Activated T-helper 17 cell treated with anti-CD3 and anti-CD28 coated beads, Interleukin-2, amount 50 U/mL, for 72 hours (primary cell): ENCODE results near the gene LILRB5. TPM values are rescaled to one million over a fixed set of nuclear protein-coding genes. Genes with fewer than 3 reads are reported as not detected.
A peak's percentile ranks its signal among the peaks of the same experiment; 100 is the strongest.
"Not testable (repeated sequence)": the region's sequence is repeated elsewhere in the genome, so short reads cannot be mapped to it uniquely, and the experiment has no call there.

Source experiments
- ATAC-seq: fragments of 150-1000 bp; cut with Tn5 transposase; replicated peaks from 2 replicates; pipeline ENCODE4 v1.10.0; 2021; ENCODE audit warnings: mild to moderate bottlenecking, moderate library complexity
- H3K27ac Mint-ChIP-seq: one replicate; pipeline ENCODE4 v1.8.0; 2022; ENCODE audit warnings: mixed read lengths
- H3K27me3 Mint-ChIP-seq: one replicate; pipeline ENCODE4 v1.8.0; 2022; ENCODE audit warnings: mixed read lengths
- H3K36me3 Mint-ChIP-seq: one replicate; pipeline ENCODE4 v1.8.0; 2022; ENCODE audit warnings: low read depth, mild to moderate bottlenecking, mixed read lengths
- H3K4me1 Mint-ChIP-seq: one replicate; pipeline ENCODE4 v1.8.0; 2022; ENCODE audit warnings: mixed read lengths
- H3K4me3 Mint-ChIP-seq: one replicate; pipeline ENCODE4 v1.8.0; 2022; ENCODE audit warnings: mild to moderate bottlenecking, mixed read lengths
- H3K9me3 Mint-ChIP-seq: one replicate; pipeline ENCODE4 v1.8.0; 2022; ENCODE audit warnings: mixed read lengths
- total RNA-seq, 2 donors: library from RNA; stranded (reverse); gene quantifications; one replicate each; pipeline ENCODE4 v1.2.3, GENCODE V29; 2022

The LILRB5 gene
- not detected for total RNA-seq

DNA sequence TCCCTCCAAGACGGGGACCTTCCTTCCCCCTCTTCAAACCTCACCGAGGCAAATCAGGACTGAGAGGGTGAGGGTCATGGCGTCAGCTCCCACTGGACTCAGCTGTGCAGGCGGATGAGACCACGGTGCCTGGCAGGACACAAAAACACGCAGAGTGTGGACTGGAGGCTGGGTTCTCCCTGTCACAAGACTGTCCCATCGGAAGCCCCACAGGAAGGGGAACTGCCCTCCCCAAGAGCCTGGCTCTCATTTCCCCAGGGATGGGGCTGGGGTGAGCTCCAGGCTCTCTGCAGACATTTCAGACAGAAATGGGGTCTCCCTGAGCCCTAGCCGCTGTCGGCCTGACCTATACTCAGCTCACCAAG is at the start of gene LILRB5:
Gene LILRB5, minus strand, starts transcription at position 158 of the 365 bp plus-strand sequence. Its CDS starts 80 bp downstream, at position 78.
- H3K27me3 Mint-ChIP-seq, result peaks cover 6% of the 10 kb centered on the region
- H3K27ac Mint-ChIP-seq, result no peak within 1 kb of the TSS
- H3K4me3 Mint-ChIP-seq, result no peak within 1 kb of the TSS
- no peak for ATAC-seq
- no peaks in the 10 kb centered on the region for H3K9me3 Mint-ChIP-seq
- no peaks in the 10 kb centered on the region for H3K4me1 Mint-ChIP-seq
- no peaks in the 10 kb centered on the region for H3K36me3 Mint-ChIP-seq

DNA sequence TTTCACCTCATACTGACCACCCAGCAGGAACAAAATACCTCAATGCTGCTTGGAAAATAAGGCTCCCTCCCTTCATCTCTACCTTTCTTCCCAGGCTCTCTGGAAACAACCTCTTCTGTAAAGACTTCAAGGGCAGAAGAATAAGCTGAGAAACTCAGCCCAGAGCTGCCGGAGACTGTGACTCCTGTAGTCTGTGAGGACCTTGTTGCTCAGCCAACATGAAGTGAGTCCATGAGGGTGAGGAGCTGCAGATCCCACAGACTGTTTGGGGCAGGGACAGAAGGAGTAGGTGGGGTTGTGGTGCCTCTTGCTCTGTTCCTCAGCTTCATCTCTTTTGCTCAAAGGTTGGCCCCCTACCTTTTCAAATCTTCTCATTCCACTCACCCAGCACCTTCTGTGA is 48.1 kb upstream of the LILRB5 start:
- Mint-ChIP-seq H3K27ac (peak overlapping the region; percentile 29), H3K36me3 (no peaks in the 10 kb centered on the region), H3K4me3 (no peak overlapping the region), H3K4me1 (peaks cover 7% of the 10 kb centered on the region), H3K27me3 (peaks cover 2% of the 10 kb centered on the region), H3K9me3 (peaks cover 4% of the 10 kb centered on the region)
- no peak for ATAC-seq

DNA sequence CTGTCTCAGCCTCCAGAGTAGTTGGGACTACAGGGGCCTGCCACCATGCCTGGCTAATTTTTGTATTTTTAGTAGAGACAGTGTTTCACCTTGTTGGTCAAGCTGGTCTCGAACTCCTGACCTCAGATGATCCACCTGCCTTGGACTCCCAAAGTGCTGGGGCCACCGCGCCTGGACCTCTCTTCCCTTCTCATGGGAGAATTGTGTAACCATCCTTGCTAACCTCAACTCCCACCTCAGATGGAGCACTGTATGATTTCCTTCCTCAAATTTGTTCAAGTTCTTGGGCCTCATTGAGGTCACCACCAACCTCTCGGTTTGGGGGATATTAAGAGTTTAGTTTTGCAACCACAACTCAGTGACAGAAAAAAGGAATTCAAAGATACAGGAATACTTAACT is 45.2 kb upstream of the LILRB5 start:
- Mint-ChIP-seq H3K4me1 (peaks cover 10% of the 10 kb centered on the region), H3K9me3 (peaks cover 4% of the 10 kb centered on the region), H3K36me3 (no peaks in the 10 kb centered on the region), H3K27ac (no peak overlapping the region), H3K4me3 (no peak overlapping the region), H3K27me3 (peaks cover 6% of the 10 kb centered on the region)
- ATAC-seq, result no peak

DNA sequence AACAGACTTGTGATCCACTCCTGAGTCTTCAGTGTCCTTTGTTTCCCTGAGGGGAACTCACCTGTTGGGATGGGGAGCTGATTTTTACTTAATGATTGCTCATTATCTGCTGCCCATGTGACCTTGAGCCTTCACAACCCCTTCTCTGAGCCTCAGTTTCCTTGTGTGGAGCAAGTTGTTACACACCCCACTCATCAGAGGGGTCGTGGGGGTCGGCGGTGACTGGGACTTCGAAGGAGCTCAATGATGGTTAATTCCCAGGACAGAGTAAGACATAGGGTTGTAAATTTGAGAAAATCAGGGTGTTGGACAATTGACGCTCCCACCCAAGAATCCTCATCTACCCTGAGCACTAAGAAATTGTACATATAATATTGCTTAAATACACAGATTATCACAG is 42.4 kb upstream of the LILRB5 start:
- H3K9me3 Mint-ChIP-seq, result no peaks in the 10 kb centered on the region
- peaks cover 6% of the 10 kb centered on the region for H3K27me3 Mint-ChIP-seq
- no peaks in the 10 kb centered on the region for H3K36me3 Mint-ChIP-seq
- ATAC-seq, result no peak
- H3K27ac Mint-ChIP-seq, result no peak overlapping the region
- no peak overlapping the region for H3K4me3 Mint-ChIP-seq
- H3K4me1 Mint-ChIP-seq, result peaks cover 3% of the 10 kb centered on the region

DNA sequence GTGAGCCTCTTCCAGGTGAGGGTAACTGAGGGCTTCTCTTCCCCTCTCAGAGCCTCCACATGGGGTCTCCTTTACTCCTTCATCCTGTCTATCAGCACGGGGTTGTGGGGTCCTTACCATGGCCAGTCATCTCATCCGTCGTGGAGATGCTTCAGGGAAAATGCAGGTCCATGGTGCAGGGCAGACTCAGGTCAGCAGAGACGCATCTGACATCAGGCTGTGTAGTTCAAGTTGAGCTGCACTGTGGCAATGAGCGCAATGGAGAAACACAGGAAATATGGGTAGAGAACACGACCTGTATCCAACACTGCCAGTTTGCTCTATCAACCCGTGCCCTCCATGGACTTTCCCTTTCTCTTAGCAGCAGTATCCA is 42.0 kb upstream of the LILRB5 start:
- Mint-ChIP-seq H3K36me3 (no peaks in the 10 kb centered on the region), H3K4me1 (peaks cover 3% of the 10 kb centered on the region), H3K27me3 (peaks cover 6% of the 10 kb centered on the region), H3K27ac (no peak overlapping the region), H3K9me3 (no peaks in the 10 kb centered on the region), H3K4me3 (no peak overlapping the region)
- no peak for ATAC-seq

DNA sequence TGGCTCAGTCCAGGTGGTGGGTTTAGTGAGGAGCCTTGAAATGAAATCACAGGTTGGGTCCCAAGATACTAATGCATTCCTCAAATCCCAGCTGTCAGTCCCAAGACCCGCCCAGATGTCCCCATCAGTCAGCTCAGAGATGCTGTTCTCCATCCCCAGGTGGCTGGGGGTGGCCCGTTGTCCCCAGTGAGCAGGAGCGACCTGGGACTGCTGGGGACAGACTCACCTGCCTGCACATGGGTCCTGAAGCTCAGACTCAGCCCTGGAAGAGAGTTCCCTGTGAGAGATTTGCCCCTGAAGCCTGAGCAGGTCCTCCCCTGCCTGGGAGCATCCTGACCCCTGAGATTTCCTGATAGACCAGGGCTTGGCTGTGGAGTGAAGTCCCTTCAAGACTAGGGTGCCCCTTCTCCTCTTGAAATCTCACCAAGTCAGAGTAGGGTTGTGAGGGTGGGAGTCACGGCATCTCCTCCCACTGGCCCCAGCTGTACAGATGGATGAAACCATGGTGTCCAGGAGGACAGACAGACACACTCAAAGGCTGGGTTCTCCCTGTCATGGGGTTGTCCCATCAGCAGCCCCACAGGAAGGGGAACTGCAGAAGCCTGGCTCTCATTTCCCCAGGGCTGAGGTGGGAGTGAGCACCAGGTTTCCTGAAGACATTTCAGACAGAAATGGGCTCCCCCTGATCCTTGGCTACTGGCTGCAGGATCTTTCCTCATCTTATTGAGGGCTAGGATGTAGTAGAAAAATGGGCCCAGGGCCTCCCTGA is 41.5 kb upstream of the LILRB5 start:
- Mint-ChIP-seq H3K4me1 (peaks cover 3% of the 10 kb centered on the region), H3K36me3 (no peaks in the 10 kb centered on the region), H3K27ac (no peak overlapping the region), H3K4me3 (no peak overlapping the region), H3K27me3 (peaks cover 6% of the 10 kb centered on the region), H3K9me3 (no peaks in the 10 kb centered on the region)
- no peak for ATAC-seq

DNA sequence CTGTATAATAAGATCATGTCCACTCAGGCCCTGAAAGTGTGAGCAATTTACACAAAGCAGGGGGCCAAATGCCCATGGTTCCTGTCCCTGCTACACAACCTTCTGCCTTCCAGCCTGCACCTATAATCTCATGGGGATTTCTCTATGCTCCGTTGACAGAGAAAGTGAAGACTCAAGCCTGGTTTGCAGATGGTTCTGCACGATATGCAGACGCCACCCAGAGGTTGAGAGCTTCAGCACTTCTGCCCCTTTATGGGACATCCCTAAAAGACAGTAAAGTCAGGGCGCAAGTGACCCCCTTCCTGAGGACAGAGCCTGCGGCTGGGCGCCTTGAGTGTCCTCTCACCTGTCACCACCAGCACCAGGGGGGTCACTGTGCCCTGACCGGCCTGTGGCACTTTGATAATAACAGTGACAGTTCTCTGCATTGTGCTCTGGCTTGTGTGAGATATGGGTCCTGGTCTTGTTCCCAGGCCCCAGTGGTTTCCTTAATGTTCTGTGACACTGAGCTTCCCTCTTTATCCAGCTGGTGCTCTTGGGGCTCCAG is 40.8 kb upstream of the LILRB5 start:
- no peak for ATAC-seq
- Mint-ChIP-seq H3K4me1 (peaks cover 3% of the 10 kb centered on the region), H3K4me3 (no peak overlapping the region), H3K27me3 (peaks cover 6% of the 10 kb centered on the region), H3K9me3 (no peaks in the 10 kb centered on the region), H3K36me3 (no peaks in the 10 kb centered on the region), H3K27ac (no peak overlapping the region)

DNA sequence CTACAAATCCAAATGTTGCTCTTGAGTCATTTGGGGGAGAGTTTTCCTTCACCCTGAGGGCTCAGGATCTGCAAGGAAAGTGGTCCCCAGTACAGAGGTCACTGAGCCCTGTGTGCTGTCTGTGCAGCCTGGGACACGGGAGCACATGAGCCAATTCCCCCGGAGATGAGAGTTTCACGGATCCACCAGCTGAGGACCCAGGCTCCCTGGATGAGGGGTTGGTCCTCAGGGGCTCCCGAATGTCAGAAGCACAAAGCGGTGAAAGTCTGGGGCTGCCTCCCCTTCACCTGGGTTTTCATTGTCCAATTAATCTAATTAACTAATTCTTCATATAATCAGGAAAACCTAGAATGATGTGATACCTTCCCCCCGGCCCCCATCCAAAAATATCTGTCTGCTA is 37.5 kb upstream of the LILRB5 start:
- no peak for ATAC-seq
- H3K4me1 Mint-ChIP-seq, result peaks cover 3% of the 10 kb centered on the region
- no peak overlapping the region for H3K27ac Mint-ChIP-seq

DNA sequence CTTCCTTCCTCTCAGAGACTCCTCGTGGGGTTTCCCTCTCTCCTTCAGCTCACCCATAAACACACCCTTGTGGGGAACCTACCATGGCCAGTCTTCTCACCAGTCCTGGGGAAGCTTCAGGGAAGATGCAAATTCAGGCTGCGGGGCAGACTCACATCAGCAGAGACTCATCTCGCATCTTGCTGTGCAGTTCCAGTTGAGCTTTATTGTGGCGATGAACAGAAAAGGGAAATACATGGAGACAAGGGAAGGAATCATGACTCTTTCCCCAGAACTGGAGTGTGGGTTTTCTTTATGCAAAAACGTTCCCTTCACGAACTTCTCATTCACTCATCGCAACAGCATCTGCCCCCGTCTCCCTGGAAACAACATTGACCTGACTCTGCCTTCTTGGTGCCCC is 32.1 kb upstream of the LILRB5 start:
- peaks cover 11% of the 10 kb centered on the region for H3K27me3 Mint-ChIP-seq
- not testable (repeated sequence) for H3K27ac Mint-ChIP-seq, H3K4me3 Mint-ChIP-seq, H3K4me1 Mint-ChIP-seq, ATAC-seq, H3K9me3 Mint-ChIP-seq, H3K36me3 Mint-ChIP-seq

More for the DNA sequence above, 37.5 kb upstream of the LILRB5 start:
- Mint-ChIP-seq H3K36me3 (no peaks in the 10 kb centered on the region), H3K9me3 (no peaks in the 10 kb centered on the region), H3K4me3 (no peak overlapping the region), H3K27me3 (peaks cover 9% of the 10 kb centered on the region)

DNA sequence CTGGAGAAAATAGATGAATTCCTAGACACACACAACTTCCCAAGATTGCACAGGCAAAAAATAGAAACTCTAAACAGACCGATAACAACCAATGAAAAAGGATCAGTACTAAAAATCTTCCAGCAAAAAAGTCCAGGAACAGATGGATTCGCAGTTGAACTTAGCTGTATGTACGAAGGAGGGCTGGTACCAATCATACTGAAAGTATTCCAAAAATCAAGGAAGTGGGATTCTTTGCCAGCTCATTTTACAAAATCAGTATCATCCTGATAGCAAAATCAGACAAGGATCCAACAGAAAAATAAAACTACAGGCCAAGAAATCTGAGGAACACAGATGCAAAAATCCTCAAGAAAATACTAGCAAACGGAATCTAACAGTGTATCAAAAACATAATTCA is 30.4 kb upstream of the LILRB5 start:
- H3K27me3 Mint-ChIP-seq, result peaks cover 18% of the 10 kb centered on the region
- H3K4me3 Mint-ChIP-seq, result no peak overlapping the region
- H3K36me3 Mint-ChIP-seq, result no peaks in the 10 kb centered on the region
- ATAC-seq, result no peak
- H3K27ac Mint-ChIP-seq, result no peak overlapping the region
- H3K4me1 Mint-ChIP-seq, result no peaks in the 10 kb centered on the region
- no peaks in the 10 kb centered on the region for H3K9me3 Mint-ChIP-seq

DNA sequence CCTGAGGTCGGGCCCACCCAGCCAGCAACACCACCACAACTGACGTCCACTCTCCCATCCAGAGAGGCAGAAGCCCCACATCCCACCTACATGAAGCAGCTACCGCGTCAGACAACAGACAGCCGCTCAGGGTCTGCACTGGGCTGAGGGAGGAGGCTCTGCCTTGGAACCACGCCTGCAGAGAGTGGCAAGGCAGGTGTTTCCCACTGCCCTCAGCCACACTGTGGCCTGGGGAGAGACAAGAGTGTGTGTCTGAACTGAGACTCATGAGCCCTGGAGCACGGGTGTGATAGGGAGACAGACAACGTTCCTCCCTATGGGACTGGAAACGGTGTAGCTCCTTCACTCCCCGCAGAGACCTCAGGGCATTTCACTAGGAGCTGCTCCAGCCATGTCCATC is 29.2 kb upstream of the LILRB5 start:
- not testable (repeated sequence) for ATAC-seq, H3K4me3 Mint-ChIP-seq, H3K9me3 Mint-ChIP-seq, H3K27ac Mint-ChIP-seq, H3K4me1 Mint-ChIP-seq, H3K36me3 Mint-ChIP-seq
- H3K27me3 Mint-ChIP-seq, result peaks cover 26% of the 10 kb centered on the region

DNA sequence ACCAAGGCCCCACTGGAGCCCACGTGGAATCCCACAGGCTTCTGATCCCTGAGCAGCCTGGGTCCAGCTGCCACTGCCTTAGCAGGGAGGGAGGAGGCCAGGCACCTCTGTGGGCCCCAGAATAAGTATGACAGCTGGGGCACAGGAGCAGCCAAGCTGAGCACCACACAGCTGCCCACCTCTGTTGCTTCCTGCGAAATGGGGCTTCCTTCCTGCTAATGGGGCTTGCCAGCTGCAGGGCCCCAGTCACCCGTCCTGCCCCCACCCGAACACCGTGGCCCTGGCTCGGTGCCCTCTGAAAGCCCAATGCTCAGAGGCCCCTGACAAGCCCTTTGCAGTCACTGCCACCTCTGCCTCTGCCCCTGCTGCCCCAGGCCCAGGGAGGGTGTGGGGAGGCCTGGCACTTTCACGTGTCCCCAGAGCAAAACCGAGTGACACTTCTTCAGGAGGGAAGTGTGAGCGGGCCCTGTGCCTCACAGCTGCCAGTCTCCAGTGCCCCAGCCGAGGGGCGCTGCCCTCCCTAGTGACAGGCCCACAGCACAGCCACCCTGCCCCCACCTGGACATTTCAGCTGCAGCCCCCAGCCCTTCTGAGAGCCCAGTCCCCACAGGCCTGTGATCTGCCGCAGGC is 28.5 kb upstream of the LILRB5 start:
- peaks cover 34% of the 10 kb centered on the region for H3K27me3 Mint-ChIP-seq
- ATAC-seq, H3K9me3 Mint-ChIP-seq, H3K4me3 Mint-ChIP-seq, H3K27ac Mint-ChIP-seq, H3K4me1 Mint-ChIP-seq, H3K36me3 Mint-ChIP-seq: not testable (repeated sequence)

DNA sequence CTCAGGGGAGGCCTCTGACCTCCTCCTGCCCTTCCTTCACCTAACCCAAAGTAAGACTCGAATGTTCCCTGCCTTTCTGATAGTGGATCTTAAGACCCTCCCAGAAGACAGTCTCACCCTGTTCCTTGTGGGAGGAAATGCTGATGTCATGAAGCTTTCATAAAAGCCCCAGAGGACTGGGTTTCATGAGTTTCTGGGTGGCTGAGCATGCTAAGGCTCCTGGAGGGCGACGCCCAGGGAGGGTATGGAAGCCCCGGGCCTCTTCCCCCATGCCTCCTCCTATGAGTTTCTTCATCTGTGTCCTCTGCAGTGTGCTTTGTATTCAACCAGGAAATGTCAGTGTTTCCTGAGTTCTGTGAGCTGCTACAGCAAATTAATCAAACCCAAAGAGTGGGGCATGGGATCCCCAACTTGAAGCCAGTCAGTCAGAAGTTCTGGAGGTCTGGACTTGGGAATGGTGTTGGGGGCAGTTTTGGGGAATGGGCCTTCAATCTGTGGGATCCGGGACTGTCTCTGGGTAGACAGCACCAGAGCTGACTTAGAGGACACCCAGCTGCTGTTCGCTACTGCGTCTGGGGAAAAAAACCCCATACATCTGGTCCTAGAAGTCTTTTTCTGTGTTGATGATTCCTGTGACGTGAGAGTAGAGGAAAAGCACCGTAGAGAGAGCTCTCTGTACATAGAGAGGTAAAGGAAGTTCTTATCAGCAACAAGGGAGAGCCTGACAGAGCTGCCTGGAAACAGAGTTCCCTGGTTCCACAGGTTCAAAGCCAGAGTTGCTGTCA is 25.8 kb upstream of the LILRB5 start:
- Mint-ChIP-seq H3K27me3 (peaks cover 40% of the 10 kb centered on the region), H3K4me3 (no peak overlapping the region), H3K9me3 (no peaks in the 10 kb centered on the region), H3K36me3 (no peaks in the 10 kb centered on the region), H3K27ac (no peak overlapping the region), H3K4me1 (no peaks in the 10 kb centered on the region)
- ATAC-seq, result no peak

DNA sequence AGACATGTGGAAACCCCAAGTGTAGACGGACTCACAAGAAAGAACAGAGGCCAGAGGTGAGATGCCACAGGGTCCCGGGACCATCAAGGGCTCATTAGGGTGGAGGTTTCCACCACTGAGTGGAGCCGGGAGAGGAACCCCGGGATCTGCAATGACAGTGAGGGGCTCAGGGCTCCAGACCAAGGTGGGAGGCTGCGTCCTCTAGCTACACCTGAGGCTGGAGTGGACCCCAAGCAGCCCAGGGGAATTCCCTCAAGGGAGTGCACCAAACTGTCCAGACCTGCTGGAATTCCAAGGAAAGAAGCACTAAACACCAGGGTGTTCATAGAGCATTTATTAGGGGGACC is 24.6 kb upstream of the LILRB5 start:
- H3K36me3 Mint-ChIP-seq, ATAC-seq, H3K4me1 Mint-ChIP-seq, H3K9me3 Mint-ChIP-seq, H3K27ac Mint-ChIP-seq, H3K4me3 Mint-ChIP-seq: not testable (repeated sequence)
- peaks cover 40% of the 10 kb centered on the region for H3K27me3 Mint-ChIP-seq
